ENCODE results near the gene NDUFB7.

DNA sequence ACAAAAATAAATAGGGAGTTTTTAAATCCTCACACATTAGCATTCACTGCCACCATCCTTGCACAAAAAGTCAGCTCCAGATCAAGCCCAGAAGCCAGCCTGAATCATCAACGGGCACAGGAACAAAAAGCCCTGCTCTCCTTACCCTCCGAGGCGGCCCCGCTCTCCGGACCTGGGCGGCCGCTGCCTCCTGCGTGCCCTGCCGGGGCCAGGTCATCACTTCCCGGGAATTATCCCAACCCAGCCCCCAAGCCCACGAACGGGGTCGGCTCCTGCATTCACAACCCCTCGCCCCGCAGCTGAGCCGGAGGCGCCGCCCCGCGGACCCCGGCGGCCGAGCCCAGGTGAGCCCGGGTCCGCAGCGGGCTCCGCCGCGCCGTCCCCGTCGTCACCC, 54.4 kb downstream of the NDUFB7 start:
- TF ChIP-seq POLR2A (IDR thresholded peaks at IDR 0.05; ENCODE audit: low read length) (no peak), GATA1 (IDR thresholded peaks at IDR 0.05; ENCODE audit: low read depth, low read length) (no peak)
